Measurements from ENCODE around the gene SLC13A4.
A peak's percentile ranks its signal among the peaks of the same experiment; 100 is the strongest.
"Not testable (repeated sequence)": the region's sequence is repeated elsewhere in the genome, so short reads cannot be mapped to it uniquely, and the experiment has no call there.

Gene SLC13A4

GRCh38 chr7:135692606-135693005 lies 35.4 kb downstream of the SLC13A4 start:
- not testable (repeated sequence) for DNase-seq (ENCODE audit: low read depth)

- no peak for DNase-seq (ENCODE audit: low read depth)
Observed at GRCh38 chr7:135692055-135692454, 35.9 kb downstream of the SLC13A4 start.

- DNase-seq (ENCODE audit: low read depth) = no peak
Observed at GRCh38 chr7:135690566-135690965, 37.4 kb downstream of the SLC13A4 start.

GRCh38 chr7:135687466-135687865 lies 40.5 kb downstream of the SLC13A4 start:
- DNase-seq (ENCODE audit: low read depth) = no peak

GRCh38 chr7:135685306-135686084 lies 42.5 kb downstream of the SLC13A4 start:
- DNase-seq (ENCODE audit: low read depth) = no peak

GRCh38 chr7:135684699-135685098 lies 43.3 kb downstream of the SLC13A4 start:
- no peak for DNase-seq (ENCODE audit: low read depth)

- no peak for DNase-seq (ENCODE audit: low read depth)
Observed at GRCh38 chr7:135684136-135684535, 43.9 kb downstream of the SLC13A4 start.

GRCh38 chr7:135683609-135684008 lies 44.4 kb downstream of the SLC13A4 start:
- no peak for DNase-seq (ENCODE audit: low read depth)

GRCh38 chr7:135682191-135682590 lies 45.8 kb downstream of the SLC13A4 start:
- DNase-seq (ENCODE audit: low read depth) = no peak

GRCh38 chr7:135681762-135682161 lies 46.2 kb downstream of the SLC13A4 start:
- DNase-seq (ENCODE audit: low read depth) = no peak

- peak; percentile 23 for DNase-seq (ENCODE audit: low read depth)
Observed at GRCh38 chr7:135678612-135679575, 49.1 kb downstream of the SLC13A4 start.

GRCh38 chr7:135673360-135673706 lies 54.7 kb downstream of the SLC13A4 start:
- no peak for DNase-seq (ENCODE audit: low read depth)

GRCh38 chr7:135672560-135673359 lies 55.2 kb downstream of the SLC13A4 start:
- DNase-seq (ENCODE audit: low read depth) = peak; percentile 67

GRCh38 chr7:135670179-135670578 lies 57.8 kb downstream of the SLC13A4 start:
- DNase-seq (ENCODE audit: low read depth) = peak; percentile 28

GRCh38 chr7:135669774-135670173 lies 58.2 kb downstream of the SLC13A4 start:
- DNase-seq (ENCODE audit: low read depth) = no peak

- DNase-seq (ENCODE audit: low read depth) = not testable (repeated sequence)
Observed at GRCh38 chr7:135668852-135669395, 59.1 kb downstream of the SLC13A4 start.

- DNase-seq (ENCODE audit: low read depth) = not testable (repeated sequence)
Observed at GRCh38 chr7:135667626-135668025, 60.4 kb downstream of the SLC13A4 start.

- no peak for DNase-seq (ENCODE audit: low read depth)
Observed at GRCh38 chr7:135666846-135667245, 61.1 kb downstream of the SLC13A4 start.

- no peak for DNase-seq (ENCODE audit: low read depth)
Observed at GRCh38 chr7:135666156-135666555, 61.8 kb downstream of the SLC13A4 start.

- DNase-seq (ENCODE audit: low read depth) = no peak
Observed at GRCh38 chr7:135665042-135665441, 62.9 kb downstream of the SLC13A4 start.

- DNase-seq (ENCODE audit: low read depth) = no peak
Observed at GRCh38 chr7:135664046-135664589, 63.9 kb downstream of the SLC13A4 start.
